GM21717 (cell line): ENCODE data around the gene TPSD1.
"Not testable (repeated sequence)": the region's sequence is repeated elsewhere in the genome, so short reads cannot be mapped to it uniquely, and the experiment has no call there.

Experiments
- ATAC-seq: cut with Tn5 transposase; IDR thresholded peaks from one replicate; pipeline ENCODE4 v1.9.1; 2021; ENCODE audit warnings: mild to moderate bottlenecking, moderate library complexity; ENCODE audit not compliant: unreplicated experiment

The TPSD1 gene

DNA sequence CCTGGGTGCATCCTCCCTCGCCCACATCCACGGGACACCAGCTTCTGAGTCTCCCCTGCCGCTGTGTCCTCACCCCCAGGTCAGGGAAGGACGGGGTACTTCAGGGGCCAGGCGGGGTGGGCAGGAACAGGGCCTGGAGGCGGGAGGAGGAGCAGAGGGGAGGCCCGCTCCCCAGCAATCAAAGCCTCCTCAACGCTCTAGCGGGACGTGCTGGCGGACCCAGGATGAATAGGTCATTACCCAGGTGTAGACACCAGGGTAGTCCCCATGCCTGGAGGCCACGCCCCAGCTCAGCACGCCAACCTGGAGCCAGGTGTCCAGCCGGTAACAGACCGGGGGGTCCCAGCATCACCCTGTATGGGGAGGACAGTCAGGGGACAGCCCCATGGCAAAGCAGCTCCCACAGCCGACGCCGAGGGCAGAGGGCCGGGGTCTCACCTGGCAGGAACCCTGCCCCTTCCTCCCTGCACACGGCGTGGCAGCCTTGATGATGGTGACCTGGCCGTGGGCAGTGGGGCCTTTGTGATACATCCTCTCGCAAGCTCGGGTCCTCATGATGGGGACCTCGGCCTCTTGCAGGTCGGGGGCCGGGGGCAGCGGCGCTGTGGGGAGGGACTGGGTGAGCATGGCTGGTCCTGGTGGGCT, 24.2 kb downstream of the TPSD1 start:
- no peak for ATAC-seq

DNA sequence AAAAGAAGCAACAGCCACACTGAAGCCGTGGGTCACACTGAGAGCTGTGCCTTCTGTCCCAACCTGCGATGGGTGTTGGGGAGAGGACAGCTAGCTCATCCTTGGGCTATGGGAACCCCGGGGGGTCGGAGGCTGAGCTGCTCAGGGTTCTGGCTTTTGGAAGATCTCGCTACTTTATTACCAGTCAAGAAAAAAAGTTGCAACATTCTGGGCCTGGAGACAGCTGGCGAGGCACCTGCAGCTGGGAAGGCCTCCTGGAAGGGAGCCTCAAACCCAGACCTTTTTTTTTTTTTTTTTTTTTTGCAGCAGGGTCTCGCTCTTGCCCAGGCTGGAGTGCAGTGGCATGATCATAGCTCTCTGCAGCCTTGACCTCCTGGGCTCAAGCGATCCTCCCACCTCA, 24.9 kb downstream of the TPSD1 start:
- no peak for ATAC-seq

DNA sequence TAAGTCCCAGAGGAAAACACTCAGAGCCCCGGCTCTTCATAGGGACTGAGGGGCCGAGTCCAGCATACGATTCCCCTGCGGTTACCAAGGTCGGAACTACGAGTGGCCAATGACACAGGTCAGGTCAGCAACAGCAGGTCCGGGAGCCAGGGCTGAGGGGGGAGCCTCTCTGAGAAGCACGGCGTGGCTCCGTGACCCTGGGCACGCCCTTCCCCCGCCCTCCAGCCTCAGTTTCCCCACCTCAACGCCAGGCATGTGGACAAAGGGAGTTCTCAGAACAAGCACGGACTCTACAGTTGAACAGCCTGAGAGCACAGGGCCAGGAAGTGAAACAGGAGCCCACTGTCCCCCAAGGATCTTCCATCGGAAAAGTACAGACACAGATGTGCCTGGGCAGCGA, 25.6 kb downstream of the TPSD1 start:
- ATAC-seq = no peak

DNA sequence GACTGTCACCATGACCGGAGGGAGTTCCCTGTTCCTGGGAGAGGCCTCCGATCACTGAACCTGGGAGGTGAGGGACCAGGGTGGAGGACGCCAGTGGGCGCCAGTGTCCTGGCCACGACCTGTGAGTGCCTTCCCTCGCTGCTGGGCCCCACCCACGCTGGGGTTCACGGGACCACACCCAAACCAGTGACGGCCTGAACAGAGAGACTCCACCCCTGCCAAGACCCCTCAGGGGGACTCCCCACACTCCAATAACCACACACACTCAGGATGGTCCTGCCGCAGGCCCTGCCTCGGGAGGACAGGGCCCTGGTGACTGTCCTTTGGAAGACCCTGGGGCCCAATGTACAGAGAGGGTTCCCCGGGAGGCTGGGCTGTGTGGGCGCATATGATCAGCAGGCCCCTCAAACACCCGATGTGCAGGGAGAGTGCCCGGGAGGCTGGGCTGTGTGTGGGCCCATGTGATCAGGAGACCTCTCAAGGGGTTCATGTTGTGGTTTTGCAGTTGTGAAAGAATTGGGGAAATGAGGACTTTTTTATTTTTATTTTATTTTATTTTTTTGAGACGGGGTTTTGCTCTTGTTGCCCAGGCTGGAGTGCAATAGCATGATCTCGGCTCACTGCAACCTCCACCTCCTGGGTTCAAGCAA, 26.6 kb downstream of the TPSD1 start:
- no peak for ATAC-seq

DNA sequence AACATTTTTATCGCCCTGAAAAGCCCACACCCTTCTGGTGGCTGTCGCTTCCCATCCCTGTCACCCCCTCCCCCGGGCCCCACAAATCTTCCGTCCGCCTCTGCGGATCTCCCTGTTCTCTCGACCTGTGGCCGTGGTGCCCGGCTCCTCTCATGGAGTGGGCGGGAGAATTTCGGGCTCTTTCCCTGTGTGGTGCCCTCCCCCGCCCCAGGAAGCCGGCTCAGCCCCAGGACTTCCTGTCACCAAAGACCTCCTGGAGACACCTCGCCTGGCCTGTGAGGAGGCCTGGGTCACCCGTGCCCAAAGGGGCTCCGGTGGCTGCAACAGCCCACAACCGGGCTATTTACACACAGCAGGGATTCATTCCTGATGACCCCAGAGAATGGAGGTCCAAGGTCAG, 27.4 kb downstream of the TPSD1 start:
- no peak for ATAC-seq

DNA sequence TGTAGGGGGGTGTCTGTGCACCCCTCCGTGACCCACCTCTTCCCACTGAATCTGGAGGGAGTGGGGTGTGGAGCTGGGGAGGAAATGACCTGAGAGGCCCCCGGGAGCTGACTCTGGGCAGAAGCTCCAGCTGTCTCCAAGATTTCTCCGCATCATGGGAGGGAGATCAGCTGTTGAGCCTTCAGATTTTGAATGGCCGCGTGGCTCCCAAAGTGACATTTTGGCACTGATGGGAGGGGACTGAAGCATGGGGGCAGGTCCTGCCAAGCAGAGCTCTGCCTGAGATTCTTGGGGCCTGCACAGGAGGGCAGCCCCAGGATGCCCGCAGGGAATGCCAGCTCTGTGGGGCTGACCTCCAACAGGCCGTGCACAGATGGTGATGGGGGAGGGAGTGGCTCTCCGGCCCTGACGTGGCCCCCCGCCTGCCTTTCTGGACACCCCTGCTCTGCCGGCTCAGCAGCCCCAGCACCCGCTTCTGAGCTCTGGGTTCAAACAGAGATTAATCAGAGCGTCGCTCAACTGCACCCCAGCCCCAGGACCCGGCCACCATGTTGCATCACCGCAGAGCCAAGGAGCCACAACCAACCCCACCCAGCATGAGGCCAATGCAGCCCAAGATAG, 28.2 kb downstream of the TPSD1 start:
- ATAC-seq = no peak

DNA sequence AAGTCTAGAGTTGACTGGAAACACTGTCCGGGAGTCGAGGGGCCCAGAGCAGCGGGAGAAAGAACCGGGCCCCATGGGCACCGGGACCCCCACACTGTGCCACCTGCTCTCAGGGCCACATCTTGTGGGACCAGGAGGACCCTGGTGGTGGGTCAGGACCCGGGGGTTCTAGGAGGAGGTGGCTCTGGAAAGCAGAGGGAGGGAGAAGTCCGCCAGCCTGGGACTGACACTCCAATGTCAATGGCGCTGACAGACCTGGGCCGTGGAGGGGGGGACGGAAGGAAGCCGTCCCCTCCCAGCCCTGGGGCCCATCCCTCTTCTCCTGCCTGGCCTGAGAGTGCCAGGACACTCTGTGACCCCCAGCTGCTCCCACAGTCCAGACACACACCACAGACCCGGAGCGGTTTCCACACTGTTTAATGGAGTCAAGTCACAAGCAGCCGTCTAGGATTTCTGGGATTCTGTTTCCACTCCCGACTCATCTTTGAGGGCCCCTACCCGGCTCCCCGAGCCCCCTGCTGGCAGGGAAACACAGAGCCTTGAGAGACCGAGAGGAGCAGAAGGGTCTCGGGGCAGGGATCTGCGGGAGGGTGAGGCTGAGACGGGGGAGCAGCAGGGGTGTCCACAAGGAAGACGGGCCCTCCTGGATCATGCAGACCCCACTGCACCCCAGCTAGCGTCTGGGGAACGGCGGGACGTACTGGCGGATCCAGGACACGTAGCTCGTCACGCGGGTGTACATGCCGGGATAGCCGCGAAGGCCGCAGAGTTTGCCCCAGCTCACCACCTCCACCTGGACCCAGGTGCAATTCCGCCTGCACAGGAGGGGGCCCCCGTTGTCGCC, 30.0 kb downstream of the TPSD1 start:
- ATAC-seq = no peak

DNA sequence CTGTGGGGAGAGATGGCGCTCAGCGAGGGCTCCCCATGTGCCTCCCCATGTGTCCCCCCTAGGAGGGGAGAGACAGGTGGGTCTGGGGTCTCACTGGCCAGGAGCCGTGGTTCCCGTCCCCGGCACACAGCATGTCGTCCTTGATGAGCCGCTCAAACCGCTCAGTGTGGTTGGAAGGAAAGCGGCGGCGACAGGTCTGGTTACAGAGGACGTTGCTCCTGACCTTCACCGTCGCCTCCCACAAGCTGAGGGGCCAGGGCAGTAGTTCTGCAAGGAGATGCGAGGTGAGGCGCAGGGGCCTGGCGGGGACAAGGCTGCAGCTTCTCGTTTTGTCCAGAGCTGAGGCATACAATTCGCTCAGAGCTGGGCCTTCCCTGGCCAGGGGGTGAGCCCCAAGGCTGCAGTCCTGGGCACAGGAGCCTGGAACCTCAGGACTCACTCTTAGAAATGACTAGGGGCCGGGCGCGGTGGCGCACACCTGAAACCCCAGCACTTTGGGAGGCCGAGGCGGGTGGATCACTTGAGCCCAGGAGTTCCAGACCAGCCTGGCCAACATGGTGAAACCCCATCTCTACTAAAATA, 30.7 kb downstream of the TPSD1 start:
- ATAC-seq = no peak

DNA sequence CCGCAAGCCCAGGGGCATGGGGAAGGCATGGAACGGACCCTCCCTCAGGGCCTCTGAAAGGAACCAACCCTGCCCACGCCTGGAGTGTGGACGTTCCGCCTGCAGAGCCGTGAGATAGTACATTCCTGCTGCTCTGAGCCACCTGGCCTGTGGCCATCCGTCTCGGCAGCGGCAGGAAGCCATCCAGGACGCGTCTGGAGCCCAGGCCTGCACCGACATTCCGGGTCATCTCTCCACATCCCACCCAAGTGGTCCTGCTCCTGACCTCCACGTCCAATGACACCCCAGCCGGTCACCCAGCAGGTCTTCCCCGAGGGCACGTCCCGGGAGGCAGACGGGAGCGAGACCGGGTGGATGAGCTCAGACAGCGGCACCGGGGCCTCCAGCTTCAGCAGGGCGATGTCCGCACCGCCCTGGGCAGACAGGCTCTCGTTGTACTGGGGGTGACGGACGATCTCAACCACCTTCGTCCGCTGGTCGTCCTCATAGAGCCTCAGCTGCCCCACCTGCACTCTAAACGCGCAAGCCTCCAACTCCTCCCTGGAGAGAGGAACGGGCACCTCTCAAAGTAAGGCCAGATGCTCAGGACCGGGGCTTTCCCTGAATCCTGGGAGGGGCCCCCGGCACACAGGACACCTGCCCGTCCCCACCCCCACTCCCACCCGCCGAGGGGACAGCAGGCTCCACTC, 32.3 kb downstream of the TPSD1 start:
- no peak for ATAC-seq

DNA sequence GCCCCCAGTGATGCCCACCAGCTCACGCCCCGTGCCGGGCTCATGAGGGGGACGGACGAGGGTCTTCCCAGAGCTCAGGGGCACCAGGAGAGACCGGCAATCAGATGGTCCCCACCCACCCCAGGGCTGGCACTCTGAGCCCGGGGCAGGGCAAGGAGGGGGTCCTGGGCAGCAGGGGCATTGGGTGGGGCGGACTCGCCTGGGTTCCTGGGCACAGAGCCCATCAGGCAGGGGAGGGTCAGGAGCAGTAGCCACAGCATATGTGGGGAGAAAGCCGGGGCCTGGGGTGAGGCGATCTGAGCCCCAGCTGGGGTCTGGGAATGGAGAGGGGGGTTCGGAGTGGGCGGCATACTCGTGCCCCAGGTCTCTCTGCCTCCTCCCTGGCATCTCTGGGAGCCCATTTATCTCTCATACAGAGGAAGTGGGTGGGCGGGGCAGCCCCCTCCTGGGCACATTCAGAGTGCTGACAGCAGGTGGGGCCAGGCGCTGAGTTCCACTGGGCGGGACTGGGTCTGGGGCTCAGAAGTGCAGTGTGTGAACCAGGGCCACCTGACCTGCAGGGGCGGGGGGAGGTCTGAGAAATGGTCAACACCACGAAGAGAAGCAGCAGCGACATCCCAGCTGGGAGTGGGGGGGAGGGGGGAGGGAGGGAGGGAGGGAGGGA, 33.1 kb downstream of the TPSD1 start:
- ATAC-seq = no peak

DNA sequence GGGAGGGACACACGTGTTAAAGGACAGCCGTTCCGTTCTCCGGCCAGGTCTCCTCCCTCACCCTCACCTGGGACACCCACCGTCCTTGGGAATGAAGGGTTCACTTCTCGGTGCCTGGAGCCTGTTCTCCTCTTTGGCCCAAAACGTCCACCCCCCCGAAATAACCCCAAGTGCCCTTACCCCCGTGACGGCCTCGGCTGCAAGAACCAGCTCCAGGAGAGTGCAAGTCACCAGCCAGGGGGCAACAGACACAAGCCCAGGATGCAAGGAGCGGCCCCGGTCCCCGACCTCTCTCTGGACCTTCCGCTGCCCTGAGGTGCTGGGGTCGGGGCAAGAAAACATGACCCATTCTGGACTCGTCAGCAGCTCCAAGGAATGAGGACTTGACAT, 33.6 kb downstream of the TPSD1 start:
- ATAC-seq = no peak

DNA sequence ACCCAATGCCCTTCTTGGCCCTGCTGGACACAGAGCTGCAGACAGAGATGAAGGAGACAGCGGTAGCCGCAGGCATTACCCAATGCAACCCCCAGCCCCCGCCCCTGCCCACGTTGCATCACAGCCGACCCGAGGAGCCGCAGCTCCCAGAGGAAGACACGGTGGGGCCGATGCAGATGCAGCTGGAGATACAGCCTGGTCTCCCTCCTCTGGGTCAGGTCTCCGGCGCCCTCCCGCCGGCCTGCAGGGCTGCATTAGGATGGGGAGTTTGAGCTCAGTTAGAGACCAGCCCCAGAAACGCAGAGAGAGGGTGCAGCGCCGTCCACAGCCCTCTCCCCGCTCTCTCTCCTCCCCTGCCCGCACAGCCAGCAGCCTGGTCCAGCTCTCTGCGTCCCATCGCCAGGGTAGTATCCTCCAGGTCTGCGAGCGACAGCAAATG, 34.2 kb downstream of the TPSD1 start:
- ATAC-seq = no peak

DNA sequence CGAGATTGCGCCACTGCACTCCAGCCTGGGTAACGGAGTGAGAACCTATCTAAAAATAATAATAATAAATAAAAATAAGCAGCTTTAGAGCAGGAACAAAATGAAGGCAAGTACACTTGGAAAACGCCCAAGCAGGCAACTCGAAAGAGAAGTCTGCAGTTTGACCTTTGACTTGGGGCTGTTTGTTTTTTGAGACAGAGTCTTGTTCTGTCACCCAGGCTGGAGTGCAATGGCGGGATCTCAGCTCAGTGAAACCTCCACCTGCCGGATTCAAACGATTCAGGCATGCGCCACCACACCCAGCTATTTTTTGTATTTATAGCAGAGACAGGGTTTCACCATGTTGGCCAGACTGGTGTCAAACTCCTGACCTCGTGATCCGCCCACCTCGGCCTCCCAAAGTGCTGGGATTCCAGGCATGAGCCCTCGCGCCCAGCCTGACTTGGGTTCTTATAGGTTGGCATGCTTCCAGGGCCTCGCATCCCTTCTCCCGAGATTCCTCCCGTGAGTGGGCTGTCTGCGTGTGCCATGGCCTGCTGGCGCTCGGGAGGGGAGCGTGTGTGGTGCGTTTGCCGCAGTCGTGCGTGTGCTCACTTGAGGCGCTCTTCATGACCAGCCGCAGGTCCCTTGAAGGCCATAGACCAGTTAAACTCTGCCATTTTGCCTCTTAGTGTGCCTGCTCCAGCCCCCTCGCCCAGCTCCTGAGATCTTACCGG, 35.1 kb downstream of the TPSD1 start:
- ATAC-seq = no peak

DNA sequence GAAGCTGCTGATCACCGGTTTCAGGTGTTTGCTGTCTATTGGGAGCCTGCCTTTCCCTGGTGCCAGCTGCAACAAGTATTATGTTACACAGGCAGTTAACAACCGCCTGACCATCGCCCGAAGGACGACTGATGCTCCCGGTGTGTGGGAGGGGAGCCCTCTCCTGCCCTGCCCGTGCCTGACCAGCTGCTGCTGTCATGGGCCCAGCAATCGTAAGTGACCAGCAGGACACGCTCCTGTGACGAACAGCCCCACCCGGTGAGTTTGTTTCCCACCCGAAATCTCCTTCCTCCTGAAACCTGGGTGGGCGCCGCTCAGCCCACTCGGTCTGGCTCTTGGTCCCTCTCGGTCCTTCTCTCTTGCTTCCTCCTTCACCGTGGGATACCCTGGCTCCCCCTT, 35.7 kb downstream of the TPSD1 start:
- no peak for ATAC-seq

DNA sequence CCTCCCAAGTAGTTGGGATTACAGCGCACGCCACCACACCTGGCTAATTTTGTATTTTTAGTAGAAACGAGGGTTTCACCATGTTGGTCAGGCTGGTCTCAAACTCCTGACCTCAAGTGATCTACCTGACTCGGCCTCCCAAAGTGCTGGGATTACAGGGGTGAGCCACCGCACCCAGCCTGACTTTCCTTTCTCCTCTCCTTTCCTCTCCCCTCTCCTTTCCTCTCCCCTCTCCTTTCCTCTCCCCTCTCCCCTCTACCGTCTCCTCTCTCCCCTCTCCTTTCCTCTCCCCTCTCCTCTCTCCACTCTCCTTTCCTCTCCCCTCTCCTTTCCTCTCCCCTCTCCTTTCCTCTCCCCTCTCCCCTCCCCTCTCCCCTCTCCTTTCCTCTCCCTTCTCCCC, 36.3 kb downstream of the TPSD1 start:
- not testable (repeated sequence) for ATAC-seq

DNA sequence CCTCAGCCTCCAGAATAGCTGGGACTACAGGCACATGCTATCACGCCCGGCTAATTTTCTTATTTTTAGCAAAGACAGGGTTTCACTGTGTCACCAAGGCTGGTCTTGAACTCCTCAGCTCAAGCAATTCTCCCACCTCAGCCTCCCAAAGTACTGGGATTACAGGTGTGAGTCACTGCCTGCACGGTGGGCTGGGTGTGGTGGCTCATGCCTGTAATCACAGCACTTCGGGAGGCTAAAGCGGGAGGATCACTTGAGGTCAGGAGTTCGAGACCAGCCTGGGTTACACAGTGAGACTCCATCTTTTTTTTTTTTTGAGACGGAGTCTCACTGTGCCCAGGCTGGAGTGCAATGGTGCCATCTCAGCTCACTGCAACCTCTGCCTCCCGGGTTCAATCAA, 36.9 kb downstream of the TPSD1 start:
- ATAC-seq = not testable (repeated sequence)

DNA sequence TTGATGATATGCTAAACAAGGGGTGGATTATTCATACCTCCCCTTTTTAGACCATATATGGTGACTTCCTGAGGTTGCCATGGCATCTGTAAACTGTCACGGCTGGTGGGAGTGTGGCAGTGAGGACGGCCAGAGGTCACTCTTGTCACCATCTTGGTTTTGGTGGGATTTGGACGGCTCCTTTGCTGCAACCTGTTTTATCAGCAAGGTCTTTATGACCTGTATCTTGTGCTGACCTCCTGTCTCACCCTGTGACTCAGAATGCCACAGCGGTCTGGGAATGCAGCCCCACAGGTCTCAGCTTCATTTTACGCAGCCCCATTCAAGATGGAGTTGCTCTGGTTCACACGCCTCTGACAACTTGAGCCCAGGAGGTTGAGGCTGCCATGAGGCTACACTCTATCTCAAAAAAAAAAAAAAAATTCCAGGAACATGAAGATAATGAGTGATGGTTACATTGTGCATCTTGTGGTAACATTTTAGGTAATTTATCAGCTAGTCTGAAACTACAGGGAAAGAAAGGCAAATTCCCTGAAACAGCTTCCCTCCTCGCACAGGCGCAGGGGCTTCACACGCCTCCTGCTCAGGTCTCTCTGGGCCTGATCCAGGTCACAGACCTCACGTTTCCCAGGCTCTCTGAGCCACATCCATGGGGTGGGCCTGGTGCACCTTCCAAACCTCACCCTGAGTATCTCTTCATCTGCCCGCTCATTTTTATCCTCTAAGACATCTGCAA, 38.2 kb downstream of the TPSD1 start:
- ATAC-seq = no peak

DNA sequence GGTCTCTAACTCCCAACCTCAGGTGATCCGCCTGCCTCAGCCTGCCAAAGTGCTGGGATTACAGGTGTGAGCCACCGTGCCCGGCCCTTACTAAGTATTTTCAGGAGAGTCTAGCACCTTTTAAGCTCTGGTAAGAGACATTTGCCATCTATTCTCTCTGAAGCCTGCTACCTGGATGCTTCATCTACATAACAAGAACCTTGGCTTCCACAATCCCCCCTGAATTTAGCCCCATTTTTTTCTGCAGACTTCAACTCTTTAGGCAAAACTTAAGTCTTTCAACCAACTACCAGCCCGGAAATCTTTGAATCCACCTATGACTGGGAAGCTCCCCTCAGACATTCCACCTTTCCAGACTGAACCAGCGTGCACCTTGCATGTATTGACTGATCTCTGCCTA, 39.6 kb downstream of the TPSD1 start:
- ATAC-seq = no peak

DNA sequence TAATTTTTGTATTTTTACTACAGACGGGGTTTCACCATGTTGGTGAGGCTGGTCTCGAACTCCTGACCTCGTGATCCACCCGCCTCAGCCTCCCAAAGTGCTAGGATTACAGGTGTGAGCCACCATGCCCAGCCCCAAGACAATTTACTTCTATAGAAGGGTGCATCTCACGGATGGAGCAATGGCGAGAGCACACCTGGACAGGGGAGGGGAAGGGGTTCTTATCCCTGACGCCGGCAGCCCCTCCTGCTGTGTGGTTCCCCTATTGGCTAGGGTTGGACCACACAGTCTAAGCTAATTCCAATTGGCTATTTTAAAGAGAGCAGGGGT, 40.8 kb downstream of the TPSD1 start:
- not testable (repeated sequence) for ATAC-seq
